ENCODE data around the gene LDB3. TPM values are rescaled to one million over a fixed set of nuclear protein-coding genes. Genes with fewer than 3 reads are reported as not detected.

The LDB3 gene
- total RNA-seq, 1 donor from 2014 or later: 92.0 TPM

DNA sequence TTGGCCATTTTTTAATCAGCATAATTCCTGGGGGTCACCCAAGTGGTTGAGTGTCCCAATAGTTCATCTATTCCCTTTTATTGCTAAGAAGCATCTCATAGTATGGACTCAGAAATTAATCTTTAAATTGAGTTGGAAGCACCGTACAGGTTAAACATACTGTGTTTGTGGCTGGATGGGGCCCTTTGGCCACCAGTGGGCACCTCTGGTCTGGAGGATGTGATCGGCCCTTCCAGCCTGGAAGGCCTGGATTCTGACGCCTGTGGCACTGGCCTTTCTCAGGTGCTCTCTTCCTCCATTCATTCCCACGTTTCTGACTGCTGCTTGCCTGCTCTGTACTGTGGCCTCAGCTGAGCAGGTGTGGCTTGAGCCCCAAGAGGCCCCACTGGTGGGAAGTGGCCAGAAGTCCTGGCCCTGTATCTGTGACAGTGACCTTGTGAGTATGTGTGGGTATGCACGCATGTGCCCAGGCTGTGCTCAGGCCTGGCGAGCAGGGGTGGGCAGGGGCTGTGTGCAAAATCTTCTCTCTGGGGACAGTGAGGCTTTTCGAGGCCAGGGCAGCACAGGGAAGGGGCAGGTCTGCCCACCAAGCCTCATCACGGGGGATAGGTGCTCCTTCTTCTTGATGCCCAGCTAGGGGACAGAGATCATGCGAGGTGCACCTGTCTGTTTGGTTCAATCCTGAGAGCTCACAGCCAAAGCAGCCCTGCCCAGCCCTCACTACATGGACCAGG is 30.1 kb downstream of the LDB3 start:
- Mint-ChIP-seq H3K36me3 (ENCODE audit: unreplicated experiment) (peaks cover 18% of the 10 kb centered on the region), H3K4me3 (ENCODE audit: unreplicated experiment) (no peak overlapping the region), H3K27ac (ENCODE audit: unreplicated experiment) (no peak overlapping the region), H3K4me1 (ENCODE audit: low read depth, unreplicated experiment) (peaks cover 3% of the 10 kb centered on the region), H3K9me3 (ENCODE audit: unreplicated experiment) (peaks cover 7% of the 10 kb centered on the region), H3K27me3 (ENCODE audit: unreplicated experiment) (peaks cover 6% of the 10 kb centered on the region)
- TF ChIP-seq, protein P1, sequence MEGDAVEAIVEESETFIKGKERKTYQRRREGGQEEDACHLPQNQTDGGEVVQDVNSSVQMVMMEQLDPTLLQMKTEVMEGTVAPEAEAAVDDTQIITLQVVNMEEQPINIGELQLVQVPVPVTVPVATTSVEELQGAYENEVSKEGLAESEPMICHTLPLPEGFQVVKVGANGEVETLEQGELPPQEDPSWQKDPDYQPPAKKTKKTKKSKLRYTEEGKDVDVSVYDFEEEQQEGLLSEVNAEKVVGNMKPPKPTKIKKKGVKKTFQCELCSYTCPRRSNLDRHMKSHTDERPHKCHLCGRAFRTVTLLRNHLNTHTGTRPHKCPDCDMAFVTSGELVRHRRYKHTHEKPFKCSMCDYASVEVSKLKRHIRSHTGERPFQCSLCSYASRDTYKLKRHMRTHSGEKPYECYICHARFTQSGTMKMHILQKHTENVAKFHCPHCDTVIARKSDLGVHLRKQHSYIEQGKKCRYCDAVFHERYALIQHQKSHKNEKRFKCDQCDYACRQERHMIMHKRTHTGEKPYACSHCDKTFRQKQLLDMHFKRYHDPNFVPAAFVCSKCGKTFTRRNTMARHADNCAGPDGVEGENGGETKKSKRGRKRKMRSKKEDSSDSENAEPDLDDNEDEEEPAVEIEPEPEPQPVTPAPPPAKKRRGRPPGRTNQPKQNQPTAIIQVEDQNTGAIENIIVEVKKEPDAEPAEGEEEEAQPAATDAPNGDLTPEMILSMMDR (IDR thresholded peaks at IDR 0.05; ENCODE audit: partially characterized antibody, unreplicated experiment): no peak
- DNase-seq: no peak

DNA sequence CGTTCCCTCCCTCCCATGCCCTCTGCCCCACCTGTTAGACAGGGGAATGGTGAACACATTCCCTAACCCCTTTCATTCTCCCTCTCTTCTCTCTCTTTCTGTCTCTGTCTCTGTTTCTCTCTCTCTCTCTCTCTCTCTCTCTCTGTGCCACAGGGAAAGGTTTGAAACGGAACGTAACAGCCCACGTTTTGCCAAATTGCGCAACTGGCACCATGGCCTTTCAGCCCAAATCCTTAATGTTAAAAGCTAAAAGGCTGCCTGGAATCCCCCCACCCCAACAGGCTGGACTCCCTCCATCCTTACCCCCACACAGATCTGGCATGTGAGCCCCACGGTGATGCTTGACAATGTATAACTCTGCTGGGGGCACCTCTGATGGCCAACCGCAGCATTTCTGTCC is 30.8 kb downstream of the LDB3 start:
- H3K27me3 Mint-ChIP-seq (ENCODE audit: unreplicated experiment): peaks cover 6% of the 10 kb centered on the region
- no peaks in the 10 kb centered on the region for H3K4me1 Mint-ChIP-seq (ENCODE audit: low read depth, unreplicated experiment)
- H3K9me3 Mint-ChIP-seq (ENCODE audit: unreplicated experiment): peaks cover 7% of the 10 kb centered on the region
- no peak overlapping the region for H3K27ac Mint-ChIP-seq (ENCODE audit: unreplicated experiment)
- DNase-seq: no peak
- H3K36me3 Mint-ChIP-seq (ENCODE audit: unreplicated experiment): peaks cover 18% of the 10 kb centered on the region
- H3K4me3 Mint-ChIP-seq (ENCODE audit: unreplicated experiment): no peak overlapping the region
- TF ChIP-seq, protein P1 (IDR thresholded peaks at IDR 0.05; ENCODE audit: partially characterized antibody, unreplicated experiment): no peak

DNA sequence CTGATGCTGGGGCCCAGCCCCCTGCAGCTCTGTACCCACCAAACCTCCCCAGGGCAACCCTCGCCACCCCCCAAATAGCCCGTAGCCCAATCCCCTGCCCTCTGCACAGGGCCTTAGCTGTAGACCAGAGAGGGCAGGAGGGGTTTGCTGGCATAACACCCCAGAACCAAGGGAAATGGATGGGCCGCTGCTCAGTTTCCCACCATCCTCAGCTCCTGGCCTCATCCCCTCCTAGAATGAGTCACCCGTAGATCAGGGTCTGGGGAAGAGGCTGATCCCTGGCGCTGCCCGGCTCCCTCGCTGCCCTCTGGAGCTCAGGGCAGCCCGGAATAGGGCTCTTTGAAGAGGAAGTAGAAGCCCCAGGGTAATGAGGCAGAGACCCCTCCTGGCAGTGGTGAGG is 31.2 kb downstream of the LDB3 start:
- Mint-ChIP-seq H3K4me3 (ENCODE audit: unreplicated experiment) (no peak overlapping the region), H3K27me3 (ENCODE audit: unreplicated experiment) (peaks cover 6% of the 10 kb centered on the region), H3K9me3 (ENCODE audit: unreplicated experiment) (peaks cover 7% of the 10 kb centered on the region), H3K27ac (ENCODE audit: unreplicated experiment) (no peak overlapping the region), H3K4me1 (ENCODE audit: low read depth, unreplicated experiment) (no peaks in the 10 kb centered on the region), H3K36me3 (ENCODE audit: unreplicated experiment) (peaks cover 18% of the 10 kb centered on the region)
- no peak for DNase-seq
- TF ChIP-seq, protein P1 (IDR thresholded peaks at IDR 0.05; ENCODE audit: partially characterized antibody, unreplicated experiment): no peak

DNA sequence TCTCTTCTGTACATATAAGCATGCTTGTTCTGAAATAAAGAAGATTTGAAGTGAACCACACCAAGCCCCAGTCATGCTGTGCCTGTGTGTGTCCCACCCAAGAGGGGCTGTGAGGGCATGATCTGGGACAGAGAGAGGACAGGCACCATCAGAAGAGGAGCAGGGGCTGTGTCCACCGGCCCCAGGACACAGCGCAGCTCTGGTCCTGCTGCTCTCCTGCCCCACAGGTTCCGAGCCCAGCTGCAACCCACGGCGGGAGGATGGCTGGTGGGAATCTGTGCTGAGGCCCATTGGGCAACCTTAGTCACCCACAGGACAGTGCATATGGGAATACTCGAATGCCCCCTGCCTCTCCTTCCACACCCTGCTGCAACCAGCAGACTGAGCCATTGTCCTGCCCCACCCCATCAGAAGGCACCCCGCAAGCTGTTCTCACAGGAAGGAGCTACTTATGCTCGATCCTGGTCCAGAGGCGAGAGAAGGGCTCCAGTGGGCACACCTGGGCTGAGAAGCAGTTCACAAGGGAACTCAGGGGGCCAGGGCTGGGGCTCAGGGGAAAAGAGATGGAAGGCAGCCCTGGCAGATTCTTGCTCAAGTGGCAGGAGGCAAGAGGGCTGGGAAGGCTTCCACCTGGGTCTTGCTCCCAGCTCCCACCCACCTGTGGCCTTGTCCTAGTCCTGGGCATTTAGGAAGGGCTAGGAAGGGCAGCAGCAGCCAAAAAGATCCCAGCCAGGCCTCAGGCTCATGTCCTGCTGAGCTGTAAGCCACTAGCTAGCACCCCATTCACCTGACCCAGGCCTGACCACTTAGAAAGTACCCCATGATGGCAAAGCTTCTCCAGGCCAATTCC is 31.9 kb downstream of the LDB3 start:
- Mint-ChIP-seq H3K27ac (ENCODE audit: unreplicated experiment) (no peak overlapping the region), H3K36me3 (ENCODE audit: unreplicated experiment) (peaks cover 18% of the 10 kb centered on the region), H3K9me3 (ENCODE audit: unreplicated experiment) (peaks cover 7% of the 10 kb centered on the region), H3K27me3 (ENCODE audit: unreplicated experiment) (peaks cover 6% of the 10 kb centered on the region), H3K4me1 (ENCODE audit: low read depth, unreplicated experiment) (no peaks in the 10 kb centered on the region), H3K4me3 (ENCODE audit: unreplicated experiment) (no peak overlapping the region)
- no peak for DNase-seq
- TF ChIP-seq, protein P1 (IDR thresholded peaks at IDR 0.05; ENCODE audit: partially characterized antibody, unreplicated experiment): no peak

Measured in glutamatergic neuron (in vitro differentiated cells).